HFFc6 (cell line): ENCODE measurements around the gene TIMM21. TPM values are rescaled to one million over a fixed set of nuclear protein-coding genes. Genes with fewer than 3 reads are reported as not detected.

ENCODE experiments used
- DNase-seq: peaks from one replicate; pipeline ENCODE4 v3.0.0-alpha.2; 2018
- H3K27ac Mint-ChIP-seq: 2 replicates; pipeline ENCODE4 v1.8.0; 2020; ENCODE audit warnings: mild to moderate bottlenecking, mixed read lengths
- H3K27me3 Mint-ChIP-seq: 2 replicates; pipeline ENCODE4 v1.8.0; 2021; ENCODE audit warnings: mild to moderate bottlenecking, moderate library complexity, mixed read lengths; ENCODE audit not compliant: insufficient read depth
- H3K36me3 Mint-ChIP-seq: 2 replicates; pipeline ENCODE4 v1.8.0; 2021; ENCODE audit warnings: low read depth, mixed read lengths
- H3K4me1 Mint-ChIP-seq: 2 replicates; pipeline ENCODE4 v1.8.0; 2020; ENCODE audit warnings: low read depth, mixed read lengths
- H3K4me3 Mint-ChIP-seq: 2 replicates; pipeline ENCODE4 v1.8.0; 2020; ENCODE audit warnings: mild to moderate bottlenecking, moderate library complexity, mixed read lengths
- H3K9me3 Mint-ChIP-seq: 2 replicates; pipeline ENCODE4 v1.8.0; 2020; ENCODE audit warnings: mild to moderate bottlenecking, mixed read lengths
- total RNA-seq, 6 experiments: library from RNA; stranded (reverse); fragmentation: NEBNext Ultra II Directional; extraction: Animal tissue kit (Norgen Biotek cat#: 25700); gene quantifications; 2 replicates in 1 of 6; 3 replicates in 5 of 6; pipeline ENCODE4 v1.2.3, GENCODE V29; 2021
- TF ChIP-seq, protein P1 (sequence below): fragments of 200-600 bp; sonication (generic); IDR thresholded peaks from 2 replicates; pipeline ENCODE4 v1.5.0; 2021; ENCODE audit warnings: antibody characterized with exemption, mild to moderate bottlenecking

TIMM21 gene
- total RNA-seq, 6 experiments from 2014 or later = 34.1 to 42.4 (median 40.6) TPM

DNA sequence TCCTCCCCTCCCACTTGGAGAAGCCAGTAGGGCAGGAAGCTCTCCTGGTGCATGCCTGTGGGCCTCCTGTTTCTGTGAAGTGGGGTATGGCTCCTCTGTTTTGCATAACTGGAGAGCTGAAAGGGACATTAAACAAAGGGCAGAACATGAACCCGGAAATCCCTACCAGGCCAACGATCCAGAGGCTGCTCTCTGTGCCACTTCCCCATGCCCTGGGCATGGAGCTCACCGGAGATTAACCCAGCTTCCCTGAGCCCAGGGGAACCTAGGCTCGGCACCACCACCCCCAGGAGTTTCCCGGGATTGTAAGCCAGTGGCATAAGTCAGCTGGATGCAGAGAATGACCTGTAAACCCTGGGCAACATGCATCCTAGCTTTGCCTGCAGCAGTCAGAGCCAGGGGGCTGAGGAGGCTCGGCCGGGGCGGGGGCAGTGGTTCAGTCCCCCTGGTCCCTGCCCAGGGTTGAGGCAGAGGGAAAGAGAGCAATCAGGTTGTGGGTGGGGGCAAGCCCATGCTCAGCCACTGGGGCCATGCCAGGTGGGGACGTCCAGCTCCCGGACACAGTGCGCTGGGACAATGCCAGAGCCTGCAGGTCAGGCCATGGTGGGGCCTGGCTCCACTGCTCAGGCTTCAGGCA lies 49.5 kb downstream of the TIMM21 start:
- Mint-ChIP-seq H3K27me3 (peaks cover 17% of the 10 kb centered on the region), H3K36me3 (no peaks in the 10 kb centered on the region), H3K9me3 (no peaks in the 10 kb centered on the region), H3K4me1 (no peaks in the 10 kb centered on the region), H3K4me3 (no peak overlapping the region), H3K27ac (no peak overlapping the region)
- TF ChIP-seq, protein P1, sequence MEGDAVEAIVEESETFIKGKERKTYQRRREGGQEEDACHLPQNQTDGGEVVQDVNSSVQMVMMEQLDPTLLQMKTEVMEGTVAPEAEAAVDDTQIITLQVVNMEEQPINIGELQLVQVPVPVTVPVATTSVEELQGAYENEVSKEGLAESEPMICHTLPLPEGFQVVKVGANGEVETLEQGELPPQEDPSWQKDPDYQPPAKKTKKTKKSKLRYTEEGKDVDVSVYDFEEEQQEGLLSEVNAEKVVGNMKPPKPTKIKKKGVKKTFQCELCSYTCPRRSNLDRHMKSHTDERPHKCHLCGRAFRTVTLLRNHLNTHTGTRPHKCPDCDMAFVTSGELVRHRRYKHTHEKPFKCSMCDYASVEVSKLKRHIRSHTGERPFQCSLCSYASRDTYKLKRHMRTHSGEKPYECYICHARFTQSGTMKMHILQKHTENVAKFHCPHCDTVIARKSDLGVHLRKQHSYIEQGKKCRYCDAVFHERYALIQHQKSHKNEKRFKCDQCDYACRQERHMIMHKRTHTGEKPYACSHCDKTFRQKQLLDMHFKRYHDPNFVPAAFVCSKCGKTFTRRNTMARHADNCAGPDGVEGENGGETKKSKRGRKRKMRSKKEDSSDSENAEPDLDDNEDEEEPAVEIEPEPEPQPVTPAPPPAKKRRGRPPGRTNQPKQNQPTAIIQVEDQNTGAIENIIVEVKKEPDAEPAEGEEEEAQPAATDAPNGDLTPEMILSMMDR = no peak
- no peak for DNase-seq

GRCh38 chr18:74198453-74198852 lies 50.1 kb downstream of the TIMM21 start:
- Mint-ChIP-seq H3K27ac (no peak overlapping the region), H3K9me3 (no peaks in the 10 kb centered on the region; the same call in 1 of the 2 replicates), H3K4me1 (no peaks in the 10 kb centered on the region), H3K4me3 (no peak overlapping the region), H3K36me3 (no peaks in the 10 kb centered on the region), H3K27me3 (peaks cover 18% of the 10 kb centered on the region)
- no peak for DNase-seq
- TF ChIP-seq, protein P1 = no peak

GRCh38 chr18:74200780-74201179 lies 52.5 kb downstream of the TIMM21 start:
- Mint-ChIP-seq H3K36me3 (no peaks in the 10 kb centered on the region), H3K27me3 (peaks cover 17% of the 10 kb centered on the region), H3K4me3 (no peak overlapping the region), H3K4me1 (no peaks in the 10 kb centered on the region), H3K9me3 (peaks cover 7% of the 10 kb centered on the region; the same call in 1 of the 2 replicates), H3K27ac (no peak overlapping the region)
- TF ChIP-seq, protein P1 = no peak
- no peak for DNase-seq

DNA sequence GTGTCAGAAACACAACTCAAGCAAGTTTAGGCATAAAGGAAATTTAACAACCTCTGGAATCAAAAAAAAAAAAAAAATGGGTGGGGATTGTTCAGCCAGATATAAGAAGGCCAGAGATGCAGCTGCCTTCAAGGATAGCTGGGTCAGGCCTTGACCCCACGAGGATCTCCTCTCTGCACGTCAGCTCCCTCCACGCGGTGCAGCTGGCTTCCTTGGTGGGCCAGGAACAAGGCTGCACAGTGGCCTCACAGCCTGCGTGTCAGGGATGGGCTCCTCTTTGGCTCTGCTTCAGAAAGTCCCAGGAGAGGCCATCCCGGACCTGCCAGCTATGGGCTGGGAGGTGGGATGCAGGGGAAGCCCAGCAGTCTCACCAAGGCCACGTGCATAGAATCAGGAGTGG lies 55.5 kb downstream of the TIMM21 start:
- TF ChIP-seq, protein P1 = no peak
- Mint-ChIP-seq H3K4me3 (no peak overlapping the region), H3K27ac (no peak overlapping the region), H3K36me3 (no peaks in the 10 kb centered on the region), H3K9me3 (peaks cover 7% of the 10 kb centered on the region; the same call in 1 of the 2 replicates), H3K4me1 (no peaks in the 10 kb centered on the region), H3K27me3 (peaks cover 20% of the 10 kb centered on the region)
- no peak for DNase-seq

DNA sequence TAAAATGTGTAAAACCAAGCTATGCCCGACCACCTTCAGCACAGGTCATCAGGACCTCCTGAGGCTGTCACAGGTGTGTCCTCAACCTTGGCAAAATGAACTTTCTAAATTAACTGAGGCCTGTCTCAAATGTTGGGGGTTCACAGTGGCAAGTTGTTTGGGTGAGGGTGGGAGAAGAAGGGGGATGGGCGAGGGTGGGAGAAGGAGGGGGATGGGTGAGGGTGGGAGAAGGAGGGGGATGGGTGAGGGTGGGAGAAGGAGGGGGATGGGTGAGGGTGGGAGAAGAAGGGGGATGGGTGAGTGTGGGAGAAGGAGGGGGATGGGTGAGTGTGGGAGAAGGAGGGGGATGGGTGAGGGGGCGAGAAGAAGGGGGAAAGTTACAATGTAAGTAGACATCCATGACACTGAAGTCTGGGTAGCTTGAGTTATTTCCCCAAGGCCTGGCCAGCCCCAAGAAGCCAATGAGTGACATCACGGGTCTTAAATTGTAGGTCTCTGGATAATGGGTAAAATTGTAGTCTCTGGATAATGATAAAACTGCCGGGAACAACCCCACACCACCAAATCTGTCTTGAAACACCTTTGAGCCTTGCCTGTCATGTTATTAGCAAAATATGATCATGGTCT lies 56.3 kb downstream of the TIMM21 start:
- peaks cover 24% of the 10 kb centered on the region for H3K27me3 Mint-ChIP-seq
- no peaks in the 10 kb centered on the region for H3K4me1 Mint-ChIP-seq
- no peak overlapping the region for H3K4me3 Mint-ChIP-seq
- TF ChIP-seq, protein P1 = no peak
- no peak overlapping the region for H3K27ac Mint-ChIP-seq
- no peak for DNase-seq
- H3K36me3 Mint-ChIP-seq = no peaks in the 10 kb centered on the region
- H3K9me3 Mint-ChIP-seq = peaks cover 7% of the 10 kb centered on the region; the same call in 1 of the 2 replicates

Other genes starting within 250 kb of the TIMM21 start
- 1 to 10 TPM in 3 of 6 experiments, under 1 TPM in 3; 0.71 to 2.2 (median 1.1) TPM for gene FBXO15, start 689 bp upstream of the TIMM21 start, total RNA-seq
- gene CYB5A, start 143.4 kb downstream of the TIMM21 start, total RNA-seq = 10 to 100 TPM; 60.4 to 83.3 (median 69.1) TPM
- gene C18orf63, start 167.3 kb downstream of the TIMM21 start, total RNA-seq = not detected